SK-N-SH (cell line): ENCODE measurements around the gene SLFNL1. TPM values are rescaled to one million over a fixed set of nuclear protein-coding genes. Genes with fewer than 3 reads are reported as not detected.

Experiments used
- CTCF ChIA-PET: fragments of 300-600, 350-600 bp; formaldehyde crosslinking; extraction: SDS; loops from one replicate; lab custom pipeline; 2021; lab: Yijun Ruan, JAX
- POLR2A ChIA-PET: fragments of 350-600 bp; sonication (Branson Sonifier 250); formaldehyde crosslinking; extraction: SDS; loops from one replicate; lab custom pipeline; 2020; ENCODE audit warnings: antibody characterized with exemption, inconsistent platforms; lab: Yijun Ruan, JAX
- DNase-seq: peaks from one replicate; pipeline ENCODE4 v3.0.0; 2012
- H2AFZ ChIP-seq: fragments of 200-600 bp; sonication (generic); 2 replicates; pipeline ENCODE4 v1.8.1; 2016; ENCODE audit warnings: antibody characterized with exemption, mild to moderate bottlenecking, low read depth
- H3F3A ChIP-seq: fragments of 200-600 bp; sonication (generic); replicated peaks from 2 replicates; pipeline ENCODE3; 2016; ENCODE audit warnings: antibody characterized with exemption, mild to moderate bottlenecking; ENCODE audit not compliant: insufficient read depth
- H3K27ac ChIP-seq, 2 experiments: fragments of 200-500 bp in 1 of 2; fragments of 200-600 bp in 1 of 2; sonication (Bioruptor generic) in 1 of 2; sonication (generic), shearing (Covaris generic) in 1 of 2; 2 replicates each; pipeline versions ENCODE4 v1.5.1 to v1.6.1; 2014 to 2016; ENCODE audit warnings: low read depth in 2 of 2, inconsistent platforms in 1 of 2, low read length in 1 of 2, mild to moderate bottlenecking in 1 of 2, mixed read lengths in 1 of 2
- H3K27me3 ChIP-seq: fragments of 200-600 bp; sonication (generic), shearing (Covaris generic); 2 replicates; pipeline ENCODE4 v1.6.1; 2016; ENCODE audit warnings: mixed run types; ENCODE audit not compliant: insufficient read depth
- H3K36me3 ChIP-seq, 2 experiments: fragments of 200-500 bp in 1 of 2; fragments of 200-600 bp in 1 of 2; sonication (Bioruptor generic) in 1 of 2; sonication (generic) in 1 of 2; replicated peaks in 1 of 2; 2 replicates each; pipeline versions ENCODE3 to v1.5.1; 2014 to 2016; ENCODE audit warnings: low read length in 1 of 2, mild to moderate bottlenecking in 1 of 2; ENCODE audit not compliant: insufficient read depth in 2 of 2, control insufficient read depth in 1 of 2
- H3K4me1 ChIP-seq, 2 experiments: fragments of 200-500 bp in 1 of 2; fragments of 200-600 bp in 1 of 2; sonication (Bioruptor generic) in 1 of 2; sonication (generic), shearing (Covaris generic) in 1 of 2; 2 replicates each; pipeline versions ENCODE4 v1.5.1 to v1.6.1; 2014 to 2016; ENCODE audit warnings: low read depth in 1 of 2, low read length in 1 of 2, mixed run types in 1 of 2; ENCODE audit not compliant: insufficient read depth in 2 of 2, control insufficient read depth in 1 of 2
- H3K4me2 ChIP-seq: fragments of 200-600 bp; sonication (generic), shearing (Covaris generic); 2 replicates; pipeline ENCODE4 v1.6.1; 2017; ENCODE audit warnings: mixed run types
- H3K4me3 ChIP-seq, 2 experiments: fragments of 200-500 bp in 1 of 2; fragments of 200-600 bp in 1 of 2; sonication (Bioruptor generic) in 1 of 2; sonication (generic), shearing (Covaris generic) in 1 of 2; 2 replicates each; pipeline versions ENCODE4 v1.5.1 to v1.8.1; 2014 to 2016; ENCODE audit warnings: low read depth in 2 of 2, inconsistent platforms in 1 of 2, low read length in 1 of 2, mild to moderate bottlenecking in 1 of 2, mixed read lengths in 1 of 2, moderate library complexity in 1 of 2
- H3K79me2 ChIP-seq: fragments of 200-600 bp; sonication (generic); 2 replicates; pipeline ENCODE4 v1.8.1; 2017; ENCODE audit warnings: mild to moderate bottlenecking; ENCODE audit not compliant: insufficient read depth
- H3K9ac ChIP-seq: fragments of 200-600 bp; sonication (generic); 2 replicates; pipeline ENCODE4 v1.6.1; 2017; ENCODE audit warnings: mixed run types
- H3K9me2 ChIP-seq: fragments of 200-600 bp; sonication (generic); 2 replicates; pipeline ENCODE4 v1.6.1; 2017; ENCODE audit warnings: mixed run types
- H3K9me3 ChIP-seq: fragments of 200-600 bp; sonication (generic); 2 replicates; pipeline ENCODE4 v1.6.1; 2017; ENCODE audit warnings: mixed run types, mild to moderate bottlenecking, moderate library complexity
- H4K20me1 ChIP-seq: fragments of 200-600 bp; sonication (generic); 2 replicates; pipeline ENCODE4 v1.6.1; 2017; ENCODE audit warnings: mild to moderate bottlenecking, mixed run types; ENCODE audit not compliant: insufficient read depth
- CHD2 ChIP-seq: fragments of 150-350 bp; IDR thresholded peaks from 2 replicates; pipeline ENCODE4 v1.6.1; 2018; ENCODE audit warnings: low read length; ENCODE audit not compliant: partially characterized antibody
- EZH2phosphoT487 ChIP-seq: fragments of 200-600 bp; sonication (generic); IDR thresholded peaks from 2 replicates; pipeline ENCODE4 v1.6.1; 2017; ENCODE audit warnings: low read depth, mixed run types, mild to moderate bottlenecking, antibody characterized with exemption, moderate library complexity, borderline replicate concordance
- FOSL2 ChIP-seq: IDR thresholded peaks from 2 replicates; pipeline ENCODE4 v1.4.0; 2012; ENCODE audit warnings: low read depth, mild to moderate bottlenecking, moderate library complexity, borderline replicate concordance
- FOXJ3 ChIP-seq: sonication (generic); formaldehyde crosslinking; IDR thresholded peaks from 2 replicates; pipeline ENCODE4 v1.5.1; 2020; ENCODE audit warnings: mild to moderate bottlenecking, missing genetic modification reagents
- FOXM1 ChIP-seq: IDR thresholded peaks from 2 replicates; pipeline ENCODE4 v1.4.0; 2012; ENCODE audit warnings: low read depth, mild to moderate bottlenecking
- GABPA ChIP-seq: IDR thresholded peaks from 2 replicates; pipeline ENCODE4 v1.4.0; 2012; ENCODE audit warnings: low read depth, mild to moderate bottlenecking
- JUND ChIP-seq: IDR thresholded peaks from 2 replicates; pipeline ENCODE4 v1.4.0; 2012
- MAX ChIP-seq: IDR thresholded peaks from 2 replicates; pipeline ENCODE4 v1.4.0; 2012; ENCODE audit warnings: low read depth
- MXI1 ChIP-seq: IDR thresholded peaks from 2 replicates; pipeline ENCODE4 v1.6.1; 2012; ENCODE audit warnings: mild to moderate bottlenecking, low read depth, low read length, improper control_type of control experiment
- NFIC ChIP-seq: IDR thresholded peaks from 2 replicates; pipeline ENCODE4 v1.4.0; 2012; ENCODE audit warnings: borderline replicate concordance
- POLR2AphosphoS5 ChIP-seq: IDR thresholded peaks from 2 replicates; pipeline ENCODE4 v1.6.1; 2012; ENCODE audit warnings: low read depth, low read length
- RCOR1 ChIP-seq: fragments of 150-350 bp; IDR thresholded peaks from 2 replicates; pipeline ENCODE4 v1.6.1; 2017; ENCODE audit warnings: antibody characterized with exemption, low read length
- RXRA ChIP-seq: IDR thresholded peaks from 2 replicates; pipeline ENCODE4 v1.4.0; 2012; ENCODE audit warnings: low read depth, mild to moderate bottlenecking, borderline replicate concordance
- SIN3A ChIP-seq: IDR thresholded peaks from 2 replicates; pipeline ENCODE4 v1.6.1; 2012; ENCODE audit warnings: low read depth, mild to moderate bottlenecking, low read length, moderate library complexity, borderline replicate concordance
- WGBS: methylation state at CpG from one replicate; pipeline ENCODE4 v1.1.6; 2017; ENCODE audit warnings: low lambda C conversion rate; 5-methylcytosine and 5-hydroxymethylcytosine counted together
- polyA plus RNA-seq, 3 experiments: library from polyadenylated mRNA; depleted of rRNA; stranded (reverse); fragments of >200 nt; gene quantifications; 2 replicates each; pipeline ENCODE4 v1.2.3, GENCODE V29; 2012
- TF ChIP-seq, protein P1 (sequence below): IDR thresholded peaks from 2 replicates; pipeline ENCODE4 v1.4.0; 2012; ENCODE audit warnings: low read depth, borderline replicate concordance
- TF ChIP-seq, protein P2 (sequence below): IDR thresholded peaks from 2 replicates; pipeline ENCODE4 v1.6.1; 2012; ENCODE audit warnings: mild to moderate bottlenecking, low read depth, low read length, moderate library complexity

Gene SLFNL1
- polyA plus RNA-seq, 1 of the 3 experiments (the other 2 are of a cell fraction), result 0.26 TPM

- WGBS, result 100% methylated on average over 3 of the region's 3 CpGs
- peaks cover 4% of the 10 kb centered on the region for H3F3A ChIP-seq
- no peaks in the 10 kb centered on the region for H3K9me3 ChIP-seq
- DNase-seq, result no peak
- CTCF ChIA-PET, result no interaction called here
- H3K79me2 ChIP-seq, result no peaks in the 10 kb centered on the region
- H3K4me1 ChIP-seq, result peaks cover 9 to 23% of the 10 kb centered on the region in 2 experiments
- POLR2A ChIA-PET, result no interaction called here
- no peaks in the 10 kb centered on the region for H4K20me1 ChIP-seq
- no peak overlapping the region for H2AFZ ChIP-seq
- TF ChIP-seq POLR2AphosphoS5 (no peak), GABPA (no peak), MAX (no peak), FOXM1 (no peak), RXRA (no peak), SIN3A (no peak), EZH2phosphoT487 (no peak), RCOR1 (no peak), FOXJ3 (CRISPR knock-in tag) (no peak), FOSL2 (no peak), CHD2 (no peak), MXI1 (no peak), NFIC (no peak), JUND (no peak)
- TF ChIP-seq, protein P1, sequence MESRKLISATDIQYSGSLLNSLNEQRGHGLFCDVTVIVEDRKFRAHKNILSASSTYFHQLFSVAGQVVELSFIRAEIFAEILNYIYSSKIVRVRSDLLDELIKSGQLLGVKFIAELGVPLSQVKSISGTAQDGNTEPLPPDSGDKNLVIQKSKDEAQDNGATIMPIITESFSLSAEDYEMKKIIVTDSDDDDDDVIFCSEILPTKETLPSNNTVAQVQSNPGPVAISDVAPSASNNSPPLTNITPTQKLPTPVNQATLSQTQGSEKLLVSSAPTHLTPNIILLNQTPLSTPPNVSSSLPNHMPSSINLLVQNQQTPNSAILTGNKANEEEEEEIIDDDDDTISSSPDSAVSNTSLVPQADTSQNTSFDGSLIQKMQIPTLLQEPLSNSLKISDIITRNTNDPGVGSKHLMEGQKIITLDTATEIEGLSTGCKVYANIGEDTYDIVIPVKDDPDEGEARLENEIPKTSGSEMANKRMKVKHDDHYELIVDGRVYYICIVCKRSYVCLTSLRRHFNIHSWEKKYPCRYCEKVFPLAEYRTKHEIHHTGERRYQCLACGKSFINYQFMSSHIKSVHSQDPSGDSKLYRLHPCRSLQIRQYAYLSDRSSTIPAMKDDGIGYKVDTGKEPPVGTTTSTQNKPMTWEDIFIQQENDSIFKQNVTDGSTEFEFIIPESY, result no peak
- TF ChIP-seq, protein P2, sequence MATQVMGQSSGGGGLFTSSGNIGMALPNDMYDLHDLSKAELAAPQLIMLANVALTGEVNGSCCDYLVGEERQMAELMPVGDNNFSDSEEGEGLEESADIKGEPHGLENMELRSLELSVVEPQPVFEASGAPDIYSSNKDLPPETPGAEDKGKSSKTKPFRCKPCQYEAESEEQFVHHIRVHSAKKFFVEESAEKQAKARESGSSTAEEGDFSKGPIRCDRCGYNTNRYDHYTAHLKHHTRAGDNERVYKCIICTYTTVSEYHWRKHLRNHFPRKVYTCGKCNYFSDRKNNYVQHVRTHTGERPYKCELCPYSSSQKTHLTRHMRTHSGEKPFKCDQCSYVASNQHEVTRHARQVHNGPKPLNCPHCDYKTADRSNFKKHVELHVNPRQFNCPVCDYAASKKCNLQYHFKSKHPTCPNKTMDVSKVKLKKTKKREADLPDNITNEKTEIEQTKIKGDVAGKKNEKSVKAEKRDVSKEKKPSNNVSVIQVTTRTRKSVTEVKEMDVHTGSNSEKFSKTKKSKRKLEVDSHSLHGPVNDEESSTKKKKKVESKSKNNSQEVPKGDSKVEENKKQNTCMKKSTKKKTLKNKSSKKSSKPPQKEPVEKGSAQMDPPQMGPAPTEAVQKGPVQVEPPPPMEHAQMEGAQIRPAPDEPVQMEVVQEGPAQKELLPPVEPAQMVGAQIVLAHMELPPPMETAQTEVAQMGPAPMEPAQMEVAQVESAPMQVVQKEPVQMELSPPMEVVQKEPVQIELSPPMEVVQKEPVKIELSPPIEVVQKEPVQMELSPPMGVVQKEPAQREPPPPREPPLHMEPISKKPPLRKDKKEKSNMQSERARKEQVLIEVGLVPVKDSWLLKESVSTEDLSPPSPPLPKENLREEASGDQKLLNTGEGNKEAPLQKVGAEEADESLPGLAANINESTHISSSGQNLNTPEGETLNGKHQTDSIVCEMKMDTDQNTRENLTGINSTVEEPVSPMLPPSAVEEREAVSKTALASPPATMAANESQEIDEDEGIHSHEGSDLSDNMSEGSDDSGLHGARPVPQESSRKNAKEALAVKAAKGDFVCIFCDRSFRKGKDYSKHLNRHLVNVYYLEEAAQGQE, result no peak
- H3K9me2 ChIP-seq, result no peaks in the 10 kb centered on the region
- H3K27ac ChIP-seq, result no peak overlapping the region
- H3K36me3 ChIP-seq, result peaks cover 13 to 43% of the 10 kb centered on the region in 2 experiments
- H3K4me3 ChIP-seq, result no peak overlapping the region
- no peaks in the 10 kb centered on the region for H3K27me3 ChIP-seq
- H3K9ac ChIP-seq, result no peak overlapping the region
- no peak overlapping the region for H3K4me2 ChIP-seq
Observed at GRCh38 chr1:41041614-41042270, 20.2 kb upstream of the SLFNL1 start.
